GM19025 (cell line): ENCODE data around the gene USP10.

Experiments
- ATAC-seq: cut with Tn5 transposase; IDR thresholded peaks from one replicate; pipeline ENCODE4 v1.9.1; 2021; ENCODE audit warnings: mild to moderate bottlenecking, low read depth, moderate library complexity; ENCODE audit not compliant: unreplicated experiment

Gene USP10

GRCh38 chr16:84791088-84791487 lies 91.3 kb downstream of the USP10 start:
- ATAC-seq = no peak

GRCh38 chr16:84791501-84791900 lies 91.7 kb downstream of the USP10 start:
- ATAC-seq = no peak

GRCh38 chr16:84794186-84794585 lies 94.4 kb downstream of the USP10 start:
- no peak for ATAC-seq

GRCh38 chr16:84794626-84795025 lies 94.8 kb downstream of the USP10 start:
- ATAC-seq = no peak

- ATAC-seq = no peak
Measured at GRCh38 chr16:84795329-84796053, 95.7 kb downstream of the USP10 start.

GRCh38 chr16:84800158-84800978 lies 100.6 kb downstream of the USP10 start:
- ATAC-seq = no peak

GRCh38 chr16:84803146-84803545 lies 103.3 kb downstream of the USP10 start:
- no peak for ATAC-seq

- no peak for ATAC-seq
Measured at GRCh38 chr16:84804326-84804725, 104.5 kb downstream of the USP10 start.

- no peak for ATAC-seq
Measured at GRCh38 chr16:84806256-84806889, 106.6 kb downstream of the USP10 start.

- ATAC-seq = no peak
Measured at GRCh38 chr16:84806890-84807258, 107.1 kb downstream of the USP10 start.

- no peak for ATAC-seq
Measured at GRCh38 chr16:84807776-84808175, 108.0 kb downstream of the USP10 start.

GRCh38 chr16:84808826-84809225 lies 109.0 kb downstream of the USP10 start:
- ATAC-seq = no peak

GRCh38 chr16:84810518-84811273 lies 110.9 kb downstream of the USP10 start:
- no peak for ATAC-seq

GRCh38 chr16:84811529-84811928 lies 111.7 kb downstream of the USP10 start:
- ATAC-seq = no peak

- no peak for ATAC-seq
Measured at GRCh38 chr16:84813141-84813934, 113.5 kb downstream of the USP10 start.

- ATAC-seq = no peak
Measured at GRCh38 chr16:84815462-84815861, 115.7 kb downstream of the USP10 start.

GRCh38 chr16:84816023-84816422 lies 116.2 kb downstream of the USP10 start:
- no peak for ATAC-seq

- ATAC-seq = no peak
Measured at GRCh38 chr16:84816485-84816884, 116.7 kb downstream of the USP10 start.

- no peak for ATAC-seq
Measured at GRCh38 chr16:84817206-84817605, 117.4 kb downstream of the USP10 start.

- ATAC-seq = no peak
Measured at GRCh38 chr16:84817613-84818012, 117.8 kb downstream of the USP10 start.
